Ascending aorta (tissue), 2 donors: Measurements from ENCODE around the gene MYO6. TPM values are rescaled to one million over a fixed set of nuclear protein-coding genes. Genes with fewer than 3 reads are reported as not detected.

Experiments
- DNase-seq, 2 donors: peaks; one replicate each; pipeline ENCODE4 v3.0.0-alpha.2; 2019; ENCODE audit warnings: low spot score in 2 of 2
- H3K27ac ChIP-seq, 2 donors: fragments of 200-600 bp; sonication (generic); one replicate each; pipeline ENCODE4 v1.5.1; 2016 to 2017; ENCODE audit warnings: mild to moderate bottlenecking in 1 of 2
- H3K27me3 ChIP-seq: fragments of 200-600 bp; sonication (generic); one replicate; pipeline ENCODE4 v1.5.1; 2017
- H3K36me3 ChIP-seq, 2 donors: fragments of 200-600 bp; sonication (generic); one replicate each; pipeline ENCODE4 v1.5.1; 2016
- H3K4me1 ChIP-seq, 2 donors: fragments of 200-600 bp; sonication (generic); one replicate each; pipeline ENCODE4 v1.5.1; 2016 to 2017; ENCODE audit warnings: mild to moderate bottlenecking in 1 of 2
- H3K4me3 ChIP-seq, 2 donors: fragments of 200-600 bp; sonication (generic); one replicate each; pipeline ENCODE4 v1.5.1; 2016 to 2017; ENCODE audit warnings: mild to moderate bottlenecking in 1 of 2
- H3K9me3 ChIP-seq, 2 donors: fragments of 200-600 bp; sonication (generic); one replicate each; pipeline ENCODE4 v1.5.1; 2016
- intact Hi-C: fragments of 100-400 bp; cut with DNase I; formaldehyde crosslinking; loops from one replicate; pipeline ENCODE4 v1.15.1; 2023
- total RNA-seq: library from RNA; depleted of rRNA; stranded (reverse); fragments of >200 nt; gene quantifications from one replicate; pipeline ENCODE4 v1.1.0, GENCODE V29; 2016
- TF ChIP-seq, protein P1 (sequence below), 3 experiments: fragments of 200-600 bp in 2 of 3; fragments of 450-650 bp in 1 of 3; sonication (generic) in 2 of 3; IDR thresholded peaks; one replicate each; pipeline ENCODE4 v1.5.1; 2016 to 2019; ENCODE audit warnings: antibody characterized with exemption in 3 of 3, mild to moderate bottlenecking in 1 of 3, moderate library complexity in 1 of 3

Gene MYO6
- total RNA-seq, 1 donor from 2014 or later: 3.7 TPM

DNA sequence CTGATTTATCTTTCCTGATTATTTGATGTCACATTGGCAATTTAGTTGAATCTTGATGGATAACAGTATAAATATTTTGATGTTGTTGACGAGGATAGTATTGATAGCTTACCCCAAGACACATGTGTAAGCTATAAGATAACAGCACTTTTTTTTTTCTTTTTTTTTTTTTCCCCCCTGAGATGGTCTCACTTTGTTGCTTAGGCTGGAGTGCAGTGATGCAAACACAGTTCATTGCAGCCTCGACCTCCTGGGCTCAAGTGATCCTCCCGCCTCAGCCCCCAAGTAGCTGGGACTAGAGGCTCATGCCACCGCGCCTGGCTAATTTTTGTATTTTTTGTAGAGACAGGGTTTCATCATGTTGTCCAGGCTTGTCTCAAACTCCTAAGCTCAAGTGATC lies 21.8 kb downstream of the MYO6 start:
- intact Hi-C loops: no loop called here
- DNase-seq: no peak
- Histone ChIP-seq H3K4me3 (no peak overlapping the region), H3K9me3 (no peaks in the 10 kb centered on the region), H3K27ac (no peak overlapping the region), H3K36me3 (no peaks in the 10 kb centered on the region), H3K27me3 (no peaks in the 10 kb centered on the region), H3K4me1 (no peaks in the 10 kb centered on the region)
- TF ChIP-seq, protein P1, sequence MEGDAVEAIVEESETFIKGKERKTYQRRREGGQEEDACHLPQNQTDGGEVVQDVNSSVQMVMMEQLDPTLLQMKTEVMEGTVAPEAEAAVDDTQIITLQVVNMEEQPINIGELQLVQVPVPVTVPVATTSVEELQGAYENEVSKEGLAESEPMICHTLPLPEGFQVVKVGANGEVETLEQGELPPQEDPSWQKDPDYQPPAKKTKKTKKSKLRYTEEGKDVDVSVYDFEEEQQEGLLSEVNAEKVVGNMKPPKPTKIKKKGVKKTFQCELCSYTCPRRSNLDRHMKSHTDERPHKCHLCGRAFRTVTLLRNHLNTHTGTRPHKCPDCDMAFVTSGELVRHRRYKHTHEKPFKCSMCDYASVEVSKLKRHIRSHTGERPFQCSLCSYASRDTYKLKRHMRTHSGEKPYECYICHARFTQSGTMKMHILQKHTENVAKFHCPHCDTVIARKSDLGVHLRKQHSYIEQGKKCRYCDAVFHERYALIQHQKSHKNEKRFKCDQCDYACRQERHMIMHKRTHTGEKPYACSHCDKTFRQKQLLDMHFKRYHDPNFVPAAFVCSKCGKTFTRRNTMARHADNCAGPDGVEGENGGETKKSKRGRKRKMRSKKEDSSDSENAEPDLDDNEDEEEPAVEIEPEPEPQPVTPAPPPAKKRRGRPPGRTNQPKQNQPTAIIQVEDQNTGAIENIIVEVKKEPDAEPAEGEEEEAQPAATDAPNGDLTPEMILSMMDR (IDR thresholded peaks at IDR 0.05): no peak

DNA sequence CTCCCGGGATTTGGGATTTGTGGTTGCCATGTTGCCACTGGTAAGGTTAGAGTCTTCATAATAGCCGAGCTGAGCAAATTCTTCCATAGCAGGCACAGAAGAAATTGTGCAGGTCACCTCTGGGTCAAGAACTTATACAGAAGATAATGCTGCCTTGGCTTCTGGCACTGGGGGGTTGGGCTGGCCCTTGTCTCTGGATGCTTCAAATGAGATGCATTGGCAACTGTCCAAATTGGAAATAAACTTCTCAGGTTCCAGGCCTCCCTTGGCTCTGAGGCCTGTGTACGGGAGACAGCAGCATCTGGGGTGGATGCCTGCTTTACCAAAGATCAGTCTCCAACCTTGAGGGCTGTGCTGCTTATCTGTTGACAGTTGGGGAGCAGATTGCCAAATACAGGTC lies 26.2 kb downstream of the MYO6 start:
- intact Hi-C loops: no loop called here
- TF ChIP-seq, protein P1 (IDR thresholded peaks at IDR 0.05): no peak
- Histone ChIP-seq H3K4me3 (no peak overlapping the region), H3K4me1 (no peaks in the 10 kb centered on the region), H3K27me3 (no peaks in the 10 kb centered on the region), H3K36me3 (no peaks in the 10 kb centered on the region), H3K9me3 (no peaks in the 10 kb centered on the region), H3K27ac (no peak overlapping the region)
- no peak for DNase-seq

DNA sequence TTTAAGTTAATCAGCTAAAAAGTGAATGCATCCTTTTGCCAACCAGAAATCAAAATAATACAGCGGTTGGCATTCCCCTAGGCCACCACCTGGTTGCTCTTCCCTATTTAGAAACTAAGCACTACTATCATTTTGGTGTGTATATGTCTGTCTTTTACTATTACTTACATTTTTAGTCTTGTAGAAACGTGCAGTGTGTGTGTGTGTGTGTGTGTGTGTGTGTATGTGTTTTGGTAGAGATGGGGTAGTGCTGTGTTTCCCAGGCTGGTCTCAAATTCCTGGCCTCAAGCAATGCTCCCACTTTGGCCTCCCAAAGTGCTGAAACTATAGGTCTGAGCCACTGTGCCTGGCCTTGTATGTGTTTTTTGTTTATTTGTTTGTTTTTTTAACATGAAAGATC lies 27.4 kb downstream of the MYO6 start:
- TF ChIP-seq, protein P1 (IDR thresholded peaks at IDR 0.05): no peak
- Histone ChIP-seq H3K4me3 (no peak overlapping the region), H3K27ac (no peak overlapping the region), H3K4me1 (no peaks in the 10 kb centered on the region), H3K36me3 (no peaks in the 10 kb centered on the region), H3K9me3 (no peaks in the 10 kb centered on the region), H3K27me3 (no peaks in the 10 kb centered on the region)
- intact Hi-C loops: no loop called here
- no peak for DNase-seq

DNA sequence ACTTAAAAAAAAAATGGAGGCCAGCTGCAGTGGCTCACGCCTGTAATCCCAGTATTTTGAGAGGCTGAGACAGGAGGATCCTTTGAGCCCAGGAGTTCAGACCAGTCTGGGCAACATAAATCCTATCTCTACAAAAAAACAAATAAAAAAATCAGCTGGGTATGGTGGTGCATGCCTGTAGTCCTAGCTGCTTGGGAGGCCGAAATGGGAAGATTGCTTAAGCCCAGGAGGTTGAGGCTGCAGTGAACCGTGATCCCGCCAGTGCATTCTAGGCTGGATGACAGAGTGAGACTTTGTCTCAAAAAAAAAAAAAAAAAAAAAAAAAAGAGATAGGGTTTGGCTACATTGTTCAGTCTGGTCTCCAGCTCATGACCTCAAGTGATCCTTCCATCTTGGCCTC lies 29.7 kb downstream of the MYO6 start:
- no peaks in the 10 kb centered on the region for H3K36me3 ChIP-seq
- H3K27me3 ChIP-seq: no peaks in the 10 kb centered on the region
- intact Hi-C loops: no loop called here
- H3K9me3 ChIP-seq: no peaks in the 10 kb centered on the region
- TF ChIP-seq, protein P1 (IDR thresholded peaks at IDR 0.05): no peak
- H3K4me1 ChIP-seq: no peaks in the 10 kb centered on the region
- H3K4me3 ChIP-seq: no peak overlapping the region
- no peak overlapping the region for H3K27ac ChIP-seq
- DNase-seq: no peak

DNA sequence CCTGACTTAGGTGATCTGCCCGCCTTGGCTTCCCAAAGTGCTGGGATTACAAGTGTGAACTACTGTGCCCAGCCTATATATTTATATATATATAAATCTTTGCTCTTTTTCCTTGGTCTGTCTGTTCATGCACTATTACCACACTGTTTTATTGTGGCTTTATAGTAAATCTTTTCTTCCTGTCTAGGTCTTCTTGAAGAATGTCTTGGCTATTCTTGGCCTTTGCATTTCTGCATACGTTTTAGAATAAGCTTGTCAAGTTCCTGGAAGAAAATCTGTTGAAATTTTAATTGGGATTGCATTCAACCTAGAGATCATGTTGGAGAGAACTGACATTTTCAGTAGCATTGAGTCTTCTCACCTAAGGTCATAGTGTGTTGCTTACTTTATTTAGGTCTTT lies 37.1 kb downstream of the MYO6 start:
- Histone ChIP-seq H3K9me3 (no peaks in the 10 kb centered on the region), H3K4me1 (no peaks in the 10 kb centered on the region), H3K4me3 (no peak overlapping the region), H3K27ac (no peak overlapping the region), H3K36me3 (no peaks in the 10 kb centered on the region), H3K27me3 (no peaks in the 10 kb centered on the region)
- intact Hi-C loops: no loop called here
- TF ChIP-seq, protein P1 (IDR thresholded peaks at IDR 0.05): no peak
- no peak for DNase-seq

DNA sequence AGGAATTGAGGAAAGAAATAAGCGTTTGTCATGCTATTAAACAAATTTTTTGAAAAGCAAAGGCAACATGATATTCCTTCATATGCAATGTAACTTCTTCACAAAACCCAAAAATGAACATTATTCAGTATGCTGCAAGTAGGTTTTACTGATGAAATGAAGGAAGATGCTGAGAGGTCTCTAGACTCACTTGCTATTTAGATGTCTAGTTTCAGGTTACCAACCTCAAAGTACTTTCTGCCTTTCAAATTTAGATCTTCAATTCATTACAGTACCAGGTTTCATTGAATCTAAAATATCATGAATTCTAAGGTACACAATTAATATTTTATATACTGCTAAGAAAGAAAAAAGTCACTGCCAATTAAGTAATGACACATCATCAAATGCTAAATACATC lies 39.9 kb downstream of the MYO6 start:
- no peaks in the 10 kb centered on the region for H3K4me1 ChIP-seq
- no peak for DNase-seq
- H3K4me3 ChIP-seq: no peak overlapping the region
- H3K27ac ChIP-seq: no peak overlapping the region
- TF ChIP-seq, protein P1 (IDR thresholded peaks at IDR 0.05): no peak
- no peaks in the 10 kb centered on the region for H3K27me3 ChIP-seq
- no peaks in the 10 kb centered on the region for H3K36me3 ChIP-seq
- H3K9me3 ChIP-seq: no peaks in the 10 kb centered on the region
- intact Hi-C loops: no loop called here
